Gastrocnemius medialis (tissue), 4 donors: ENCODE data around the gene SLCO1A2. TPM values are rescaled to one million over a fixed set of nuclear protein-coding genes. Genes with fewer than 3 reads are reported as not detected.

Experiments used
- ATAC-seq, 2 donors: fragments of 150-250 bp; one replicate each; pipeline ENCODE4 v1.9.1; 2016
- DNase-seq, 2 donors: peaks; one replicate each; pipeline ENCODE4 v3.0.0-alpha.2; 2019
- H3K27ac ChIP-seq, 4 donors: fragments of 200-600 bp; sonication (generic); 1 replicate in 1 of 4; 2 replicates in 3 of 4; pipeline ENCODE4 v1.5.1; 2016 to 2018; ENCODE audit warnings: mild to moderate bottlenecking in 2 of 4, moderate library complexity in 1 of 4
- H3K27me3 ChIP-seq, 3 donors: fragments of 200-600 bp; sonication (generic) in 2 of 3; 1 replicate in 1 of 3; 2 replicates in 2 of 3; pipeline versions ENCODE4 v1.5.1 to v1.6.0; 2016 to 2019; ENCODE audit warnings: mild to moderate bottlenecking in 1 of 3, moderate library complexity in 1 of 3
- H3K36me3 ChIP-seq, 2 donors: fragments of 200-600 bp; sonication (generic) in 1 of 2; one replicate each; pipeline ENCODE4 v1.5.1; 2017 to 2018
- H3K4me1 ChIP-seq, 2 donors: fragments of 200-600 bp; sonication (generic) in 1 of 2; one replicate each; pipeline ENCODE4 v1.5.1; 2016 to 2017; ENCODE audit warnings: mild to moderate bottlenecking in 2 of 2
- H3K4me3 ChIP-seq, 4 donors: fragments of 200-600 bp; sonication (generic) in 3 of 4; 1 replicate in 1 of 4; 2 replicates in 3 of 4; pipeline ENCODE4 v1.5.1; 2016 to 2019; ENCODE audit warnings: mild to moderate bottlenecking in 2 of 4
- H3K9me3 ChIP-seq, 3 donors: fragments of 200-600 bp; sonication (generic) in 2 of 3; 1 replicate in 1 of 3; 2 replicates in 2 of 3; pipeline ENCODE4 v1.5.1; 2016 to 2019
- POLR2A ChIP-seq, 2 donors: fragments of 450-650 bp; IDR thresholded peaks; one replicate each; pipeline ENCODE4 v1.6.1; 2017; ENCODE audit warnings: antibody characterized with exemption in 2 of 2, mild to moderate bottlenecking in 2 of 2, moderate library complexity in 2 of 2
- in situ Hi-C, 4 donors: fragments of 200-750 bp; cut with MboI; loops; one replicate each; pipeline versions ENCODE4 v1.15.0 to v1.8.0; 2017; ENCODE audit warnings: low sequenced_read_pairs in 4 of 4
- intact Hi-C: fragments of 100-400 bp; cut with DNase I; formaldehyde crosslinking; loops from one replicate; pipeline ENCODE4 v1.15.1; 2023; ENCODE audit warnings: low total_unique reads
- total RNA-seq, 4 donors: library from RNA; depleted of rRNA; stranded (reverse); fragments of >200 nt; gene quantifications; one replicate each; pipeline versions ENCODE4 v1.1.0 to v1.2.3, GENCODE V29; 2016
- TF ChIP-seq, protein P1 (sequence below), 5 experiments: fragments of 450-650 bp in 3 of 5; fragments of 200-600 bp in 2 of 5; sonication (generic) in 2 of 5; IDR thresholded peaks in 4 of 5; conservative IDR thresholded peaks in 1 of 5; 1 replicate in 4 of 5; 2 replicates in 1 of 5; pipeline ENCODE4 v1.5.1; 2016 to 2019; ENCODE audit warnings: antibody characterized with exemption in 5 of 5, mild to moderate bottlenecking in 3 of 5, moderate library complexity in 3 of 5

SLCO1A2 gene
- total RNA-seq, 4 donors from 2014 or later = not detected

DNA sequence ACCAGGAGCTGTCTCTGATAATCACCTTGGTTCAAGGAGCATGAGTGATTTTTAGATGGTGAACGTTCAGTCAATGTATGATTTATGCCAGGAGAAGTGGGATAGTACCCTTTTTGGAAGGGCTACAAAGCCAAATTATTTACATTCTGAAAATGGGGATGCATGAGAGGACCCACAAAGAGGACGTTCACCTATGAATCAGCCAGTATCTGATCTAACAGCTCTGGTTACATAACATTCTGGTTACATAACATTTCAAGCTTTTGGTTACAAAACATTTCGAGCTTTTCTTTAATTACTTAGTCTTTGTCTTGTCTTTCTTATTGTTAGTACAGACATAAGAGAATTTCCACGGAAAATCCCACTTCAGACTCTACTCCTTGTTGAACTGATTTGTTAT is 68.8 kb downstream of the SLCO1A2 start:
- H3K9me3 ChIP-seq = no peaks in the 10 kb centered on the region
- intact Hi-C loops (no loop called here), in situ Hi-C loops (no loop called here)
- no peak for TF ChIP-seq POLR2A (IDR thresholded peaks at IDR 0.05)
- TF ChIP-seq, protein P1, sequence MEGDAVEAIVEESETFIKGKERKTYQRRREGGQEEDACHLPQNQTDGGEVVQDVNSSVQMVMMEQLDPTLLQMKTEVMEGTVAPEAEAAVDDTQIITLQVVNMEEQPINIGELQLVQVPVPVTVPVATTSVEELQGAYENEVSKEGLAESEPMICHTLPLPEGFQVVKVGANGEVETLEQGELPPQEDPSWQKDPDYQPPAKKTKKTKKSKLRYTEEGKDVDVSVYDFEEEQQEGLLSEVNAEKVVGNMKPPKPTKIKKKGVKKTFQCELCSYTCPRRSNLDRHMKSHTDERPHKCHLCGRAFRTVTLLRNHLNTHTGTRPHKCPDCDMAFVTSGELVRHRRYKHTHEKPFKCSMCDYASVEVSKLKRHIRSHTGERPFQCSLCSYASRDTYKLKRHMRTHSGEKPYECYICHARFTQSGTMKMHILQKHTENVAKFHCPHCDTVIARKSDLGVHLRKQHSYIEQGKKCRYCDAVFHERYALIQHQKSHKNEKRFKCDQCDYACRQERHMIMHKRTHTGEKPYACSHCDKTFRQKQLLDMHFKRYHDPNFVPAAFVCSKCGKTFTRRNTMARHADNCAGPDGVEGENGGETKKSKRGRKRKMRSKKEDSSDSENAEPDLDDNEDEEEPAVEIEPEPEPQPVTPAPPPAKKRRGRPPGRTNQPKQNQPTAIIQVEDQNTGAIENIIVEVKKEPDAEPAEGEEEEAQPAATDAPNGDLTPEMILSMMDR (IDR thresholded peaks at IDR 0.05 in 4 of 5, conservative IDR thresholded peaks at IDR 0.05 in 1 of 5) = no peak
- no peak overlapping the region for H3K27ac ChIP-seq
- H3K4me3 ChIP-seq = no peak overlapping the region
- no peaks in the 10 kb centered on the region for H3K36me3 ChIP-seq
- DNase-seq (no peak), ATAC-seq (no peak)
- H3K27me3 ChIP-seq = no peaks in the 10 kb centered on the region
- H3K4me1 ChIP-seq = no peaks in the 10 kb centered on the region

DNA sequence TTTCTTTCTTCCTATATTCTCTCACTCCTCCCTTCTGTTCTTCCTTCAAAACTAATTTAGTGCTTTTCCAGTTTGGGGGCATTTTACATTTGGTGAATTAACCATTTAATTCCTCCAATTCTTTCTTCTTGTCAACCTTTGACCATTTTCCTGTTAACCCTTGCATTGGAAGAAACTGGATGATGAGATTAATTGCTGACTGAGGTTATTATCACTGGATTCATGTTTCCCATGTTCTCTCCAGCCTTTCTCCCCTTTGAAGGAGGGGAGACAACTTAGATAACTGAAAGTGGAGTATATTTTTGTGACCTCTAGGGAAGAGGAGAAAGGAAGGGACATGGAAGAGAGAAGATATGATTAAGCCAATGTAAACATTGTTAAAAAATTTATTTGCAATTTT is 70.5 kb downstream of the SLCO1A2 start:
- Histone ChIP-seq H3K4me3 (no peak overlapping the region), H3K4me1 (no peaks in the 10 kb centered on the region), H3K27ac (no peak overlapping the region), H3K36me3 (no peaks in the 10 kb centered on the region), H3K9me3 (no peaks in the 10 kb centered on the region), H3K27me3 (no peaks in the 10 kb centered on the region)
- no peak for DNase-seq
- intact Hi-C loops = no loop called here
- TF ChIP-seq, protein P1 (IDR thresholded peaks at IDR 0.05 in 4 of 5, conservative IDR thresholded peaks at IDR 0.05 in 1 of 5) = no peak
- TF ChIP-seq POLR2A (IDR thresholded peaks at IDR 0.05) = no peak
- no peak for ATAC-seq
- in situ Hi-C loops = no loop called here

DNA sequence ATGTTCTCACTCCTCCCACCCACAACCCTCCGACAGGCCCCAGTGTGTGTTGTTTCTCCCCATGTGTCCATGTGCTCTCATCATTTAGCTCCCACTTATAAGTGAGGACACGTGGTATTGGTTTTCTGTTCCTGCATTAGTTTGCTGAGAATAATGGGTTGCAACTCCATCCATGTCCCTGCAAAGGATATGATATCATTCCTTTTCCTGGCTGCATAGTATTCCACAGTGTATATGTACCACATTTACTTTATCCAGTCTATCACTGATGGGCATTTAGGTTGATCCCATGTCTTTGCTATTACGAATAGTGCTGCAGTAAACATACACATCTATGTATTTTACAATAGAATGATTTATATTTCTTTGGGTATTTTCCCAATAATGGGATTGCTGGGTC is 77.5 kb downstream of the SLCO1A2 start:
- in situ Hi-C loops = no loop called here

DNA sequence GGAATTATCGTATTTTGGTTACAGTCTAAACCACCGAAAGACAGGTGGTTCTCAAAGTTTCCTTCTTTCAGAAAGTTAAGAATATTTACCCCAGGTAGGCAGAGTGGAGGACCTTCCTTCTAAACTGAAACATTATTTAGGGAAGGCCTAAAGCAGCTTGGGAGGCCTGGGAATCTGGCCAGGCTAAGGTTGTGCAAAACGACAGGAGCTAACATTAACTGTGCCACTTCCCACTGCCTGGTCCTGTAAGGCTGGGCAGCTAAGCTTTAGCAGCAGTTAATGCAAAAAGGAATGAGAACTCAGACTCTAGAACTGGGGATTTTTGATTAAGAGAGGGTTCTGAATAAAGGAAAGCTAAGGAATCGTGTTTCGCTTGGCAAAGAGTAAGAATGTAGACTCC is 82.6 kb downstream of the SLCO1A2 start:
- in situ Hi-C loops = no loop called here
- Histone ChIP-seq H3K4me3 (no peak overlapping the region), H3K9me3 (no peaks in the 10 kb centered on the region), H3K27ac (no peak overlapping the region), H3K36me3 (no peaks in the 10 kb centered on the region), H3K27me3 (no peaks in the 10 kb centered on the region), H3K4me1 (no peaks in the 10 kb centered on the region)
- intact Hi-C loops = no loop called here
- TF ChIP-seq POLR2A (IDR thresholded peaks at IDR 0.05) = no peak
- TF ChIP-seq, protein P1 (IDR thresholded peaks at IDR 0.05 in 4 of 5, conservative IDR thresholded peaks at IDR 0.05 in 1 of 5) = no peak
- DNase-seq = no peak
- no peak for ATAC-seq

More for the DNA sequence above, 77.5 kb downstream of the SLCO1A2 start:
- ATAC-seq (no peak), DNase-seq (no peak)
- H3K27me3 ChIP-seq = no peaks in the 10 kb centered on the region
- intact Hi-C loops = no loop called here
- no peak overlapping the region for H3K4me3 ChIP-seq
- no peaks in the 10 kb centered on the region for H3K36me3 ChIP-seq
- H3K4me1 ChIP-seq = no peaks in the 10 kb centered on the region
- no peak for TF ChIP-seq POLR2A (IDR thresholded peaks at IDR 0.05)
- TF ChIP-seq, protein P1 (IDR thresholded peaks at IDR 0.05 in 4 of 5, conservative IDR thresholded peaks at IDR 0.05 in 1 of 5) = no peak
- H3K9me3 ChIP-seq = no peaks in the 10 kb centered on the region
- H3K27ac ChIP-seq = no peak overlapping the region

DNA sequence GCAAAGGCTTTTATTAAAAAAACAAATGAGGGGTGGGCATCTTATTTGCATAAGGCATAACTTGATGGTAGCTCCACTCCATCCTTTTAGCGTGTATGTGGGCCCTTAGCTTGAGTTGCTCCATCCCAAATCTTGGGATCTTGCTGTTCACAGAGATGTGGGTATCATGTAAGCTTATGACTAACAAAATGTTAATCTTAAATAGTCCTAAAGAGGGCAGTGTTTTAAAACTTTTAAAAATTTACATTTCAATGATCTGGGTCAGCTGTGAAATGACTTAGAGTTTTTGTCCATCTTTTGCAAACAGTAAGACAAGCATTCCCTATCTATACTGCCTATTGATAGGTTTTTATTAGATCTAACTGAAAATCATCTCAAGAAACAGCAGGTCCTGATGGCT is 86.0 kb downstream of the SLCO1A2 start:
- H3K4me1 ChIP-seq = no peaks in the 10 kb centered on the region
- no peak for TF ChIP-seq POLR2A (IDR thresholded peaks at IDR 0.05)
- TF ChIP-seq, protein P1 (IDR thresholded peaks at IDR 0.05 in 4 of 5, conservative IDR thresholded peaks at IDR 0.05 in 1 of 5) = no peak
- in situ Hi-C loops (loop anchor here in 1 of 4 donors (25.0 kb wide), 1 partner anchor 89 kb away; the partner anchor contains the start of gene SLCO1A2), intact Hi-C loops (no loop called here)
- DNase-seq = no peak
- H3K4me3 ChIP-seq = no peak overlapping the region
- no peaks in the 10 kb centered on the region for H3K27me3 ChIP-seq
- H3K27ac ChIP-seq = no peak overlapping the region
- H3K36me3 ChIP-seq = no peaks in the 10 kb centered on the region
- no peak for ATAC-seq
- no peaks in the 10 kb centered on the region for H3K9me3 ChIP-seq
